Activated CD4-positive, alpha-beta T cell treated with anti-CD3 and anti-CD28 coated beads for 24 hours (primary cell): ENCODE results near the gene EIF1B.
"Not testable (repeated sequence)": the region's sequence is repeated elsewhere in the genome, so short reads cannot be mapped to it uniquely, and the experiment has no call there.

ENCODE experiments used
- DNase-seq, 2 donors: peaks; one replicate each; pipeline ENCODE4 v3.0.0-alpha.2; 2020; ENCODE audit warnings: low read depth in 2 of 2

The EIF1B gene

DNA sequence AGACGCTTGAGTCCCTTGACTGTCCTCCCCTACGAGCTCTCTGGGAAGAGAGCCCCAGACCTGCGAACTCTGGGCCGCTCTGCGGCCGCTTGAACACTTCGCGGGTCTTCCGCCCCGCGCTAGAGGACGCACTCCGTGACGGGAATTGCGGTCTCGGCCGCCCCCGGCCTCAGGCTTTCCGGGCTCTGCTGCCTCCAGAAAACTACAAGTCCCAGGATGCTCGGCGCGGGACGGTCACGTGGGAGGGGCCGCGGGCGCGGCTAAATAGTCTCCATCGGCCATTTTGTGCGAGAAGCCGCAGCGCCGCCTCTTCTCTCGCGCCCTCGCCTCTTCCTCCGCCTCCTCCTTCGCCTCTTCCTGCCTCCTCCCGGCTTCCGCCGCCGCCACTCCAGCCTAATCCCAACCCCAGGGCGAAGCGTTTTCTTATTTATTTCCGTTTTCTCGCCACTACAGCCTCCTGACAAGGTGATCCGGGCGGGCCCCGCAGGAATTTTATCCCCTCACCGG is at the start of gene EIF1B:
Gene EIF1B, plus strand, starts transcription at position 290 of the 507 bp plus-strand sequence. CDS start 235 bp downstream, outside the sequence.
- peak; percentile 97 to 98 for DNase-seq

DNA sequence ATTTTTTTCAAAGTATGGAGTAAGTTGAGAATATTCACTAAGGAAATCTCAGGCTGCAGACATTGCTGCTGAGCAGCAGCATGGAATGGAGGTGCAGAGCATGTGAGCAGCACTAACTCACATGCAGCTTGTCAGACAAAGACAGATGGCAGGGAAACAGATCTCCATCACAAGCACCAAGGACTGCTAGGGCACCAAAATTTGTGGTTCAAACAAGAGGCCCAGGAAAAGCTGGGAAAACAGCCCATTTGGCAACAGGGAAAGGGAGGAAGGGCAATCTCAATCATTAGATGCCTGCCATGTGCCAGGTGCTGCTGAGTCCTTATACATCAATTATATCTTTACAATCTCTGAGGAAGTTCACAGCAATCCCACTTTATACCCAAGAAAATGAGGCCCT is 47.2 kb upstream of the EIF1B start:
- DNase-seq, result no peak

DNA sequence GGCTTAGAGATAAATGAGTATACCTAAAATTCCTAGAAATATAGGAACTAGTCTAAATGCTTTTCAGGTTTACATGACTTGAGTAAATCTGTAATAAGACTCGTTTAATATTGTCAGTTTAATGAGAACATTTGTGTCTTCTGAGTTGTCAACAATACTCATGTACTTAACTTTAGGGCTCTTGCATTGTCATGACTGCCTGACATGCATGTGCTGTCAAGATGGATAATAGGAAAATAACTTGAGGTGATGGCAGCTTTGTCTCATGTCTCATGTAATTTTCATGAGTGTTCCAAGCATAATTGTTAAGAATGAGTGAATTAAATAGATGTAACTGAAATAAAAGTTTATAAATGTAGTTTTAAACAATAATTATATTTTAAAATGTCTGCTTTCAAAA is 45.1 kb upstream of the EIF1B start:
- DNase-seq, result no peak

DNA sequence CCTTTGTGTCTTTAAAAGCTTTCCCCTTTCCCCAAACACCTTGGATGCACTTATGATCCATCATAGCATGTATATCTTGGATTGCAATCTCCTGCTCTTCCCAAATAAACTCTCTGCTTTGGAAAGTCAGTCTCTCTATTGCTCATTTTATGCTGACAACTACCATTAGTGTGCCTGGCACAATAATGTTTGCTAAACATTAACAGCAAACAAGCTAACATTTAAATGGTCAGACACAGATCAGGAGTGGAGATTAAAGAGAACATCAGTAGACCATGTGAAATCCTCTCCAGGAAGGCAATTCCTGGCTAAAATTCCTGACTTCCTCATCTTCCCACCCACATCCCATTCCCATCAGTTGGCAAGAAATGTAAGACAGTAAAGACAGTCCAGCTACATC is 44.3 kb upstream of the EIF1B start:
- no peak for DNase-seq

DNA sequence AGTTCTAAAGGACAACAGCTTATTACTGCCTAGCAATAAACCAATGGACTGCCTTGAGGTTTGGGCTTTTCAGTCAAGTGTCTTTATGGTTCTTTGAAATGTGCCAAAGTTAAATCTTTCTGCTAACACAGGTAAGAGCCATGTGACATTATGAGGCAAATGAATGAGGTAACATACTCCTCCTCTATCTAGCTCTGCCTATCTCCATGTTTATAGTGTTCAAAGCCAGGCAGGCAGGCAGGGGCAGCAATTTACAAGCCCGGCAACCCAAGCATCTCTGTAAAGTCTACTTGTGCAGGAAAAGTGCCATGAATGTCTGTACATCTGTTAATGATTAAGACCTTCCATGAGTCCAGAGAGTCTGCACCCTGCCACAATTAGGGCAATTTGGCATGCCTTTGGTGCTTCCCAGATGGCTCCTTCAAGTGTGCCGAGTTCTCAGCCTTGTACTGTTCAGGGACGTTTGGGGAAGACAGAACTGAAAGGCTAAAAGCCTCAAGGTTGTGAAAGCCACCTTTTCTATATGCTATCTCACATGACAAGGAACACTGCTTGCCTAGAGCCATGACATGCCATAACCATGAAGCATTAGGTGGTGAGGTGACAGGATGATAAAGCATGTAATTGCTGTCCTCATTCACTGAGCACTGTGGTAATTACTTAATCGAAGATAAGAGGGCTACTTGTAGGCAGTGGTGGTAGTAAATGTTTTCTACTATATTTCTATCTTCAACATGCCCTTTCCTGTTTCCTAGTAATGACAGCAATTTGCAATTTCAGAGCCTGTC is 41.4 kb upstream of the EIF1B start:
- DNase-seq, result no peak

DNA sequence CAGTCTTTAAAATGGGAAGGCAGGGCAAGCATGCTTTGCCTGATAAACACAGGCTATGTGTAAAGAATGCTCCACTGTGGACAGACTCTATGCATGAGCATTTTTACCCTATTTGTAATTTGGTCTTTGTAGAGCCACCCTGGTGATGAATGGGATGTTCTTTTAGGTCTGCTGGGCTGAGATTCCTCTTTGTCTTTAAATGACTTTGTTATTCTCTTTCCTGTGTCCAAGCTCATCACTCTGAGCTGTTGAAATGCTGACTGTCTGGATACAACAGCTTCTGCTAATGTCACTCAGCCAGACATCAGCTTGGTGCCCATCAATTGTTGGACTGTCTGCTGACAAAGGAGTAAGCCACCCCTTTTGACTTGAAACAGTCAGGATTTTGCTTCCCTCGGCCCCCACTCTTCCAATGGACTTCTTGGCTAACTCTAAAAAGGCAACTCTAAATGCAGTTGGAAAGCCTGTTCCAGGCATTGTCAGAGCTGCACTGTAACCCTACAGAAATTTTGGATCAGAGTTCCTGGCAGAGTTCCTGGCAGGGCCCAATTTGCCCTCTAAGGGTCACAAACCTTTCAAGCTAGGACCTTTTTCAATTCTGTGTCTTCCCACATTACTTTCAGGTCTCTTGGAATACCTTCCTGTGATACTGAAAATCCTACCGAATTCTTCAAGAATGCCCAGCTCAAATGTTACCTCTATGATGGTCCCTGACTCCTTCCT is 40.5 kb upstream of the EIF1B start:
- DNase-seq, result no peak

DNA sequence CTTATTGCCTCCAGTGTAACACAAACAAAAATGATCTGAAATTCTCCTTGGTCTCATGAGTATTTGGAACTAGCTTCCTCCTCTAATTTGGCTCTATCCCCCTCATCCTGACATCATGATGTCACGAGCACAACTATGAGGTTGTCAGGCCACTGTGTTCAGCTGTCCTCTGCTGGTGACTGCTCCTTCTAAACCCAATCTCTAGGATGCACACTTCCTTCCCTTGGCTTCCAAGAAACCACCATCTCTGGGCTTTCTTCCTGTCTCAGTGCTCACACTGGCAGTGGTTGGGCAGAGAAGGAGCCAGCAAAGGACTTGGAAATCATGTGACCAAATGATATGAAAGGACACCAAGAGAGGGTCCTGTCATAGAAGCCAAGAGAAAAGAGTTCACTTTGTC is 30.7 kb upstream of the EIF1B start:
- DNase-seq, result no peak

DNA sequence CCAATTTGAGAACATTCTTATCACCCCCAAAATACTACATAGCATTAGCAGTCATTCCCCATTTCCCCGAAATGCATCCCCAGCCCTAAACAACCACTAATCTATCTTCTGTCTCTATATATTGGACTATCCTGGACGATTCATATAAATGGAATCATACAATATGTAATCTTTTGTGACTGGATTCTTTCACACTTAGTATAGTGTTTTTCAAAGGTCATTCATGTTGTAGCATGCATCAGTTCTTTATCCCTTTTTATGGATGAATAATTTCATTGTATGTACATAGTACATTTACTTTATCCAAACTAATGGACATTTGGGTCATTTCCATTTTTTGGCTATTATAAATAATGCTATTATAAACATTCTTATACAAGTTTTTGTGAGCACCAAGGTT is 27.5 kb upstream of the EIF1B start:
- DNase-seq, result no peak

DNA sequence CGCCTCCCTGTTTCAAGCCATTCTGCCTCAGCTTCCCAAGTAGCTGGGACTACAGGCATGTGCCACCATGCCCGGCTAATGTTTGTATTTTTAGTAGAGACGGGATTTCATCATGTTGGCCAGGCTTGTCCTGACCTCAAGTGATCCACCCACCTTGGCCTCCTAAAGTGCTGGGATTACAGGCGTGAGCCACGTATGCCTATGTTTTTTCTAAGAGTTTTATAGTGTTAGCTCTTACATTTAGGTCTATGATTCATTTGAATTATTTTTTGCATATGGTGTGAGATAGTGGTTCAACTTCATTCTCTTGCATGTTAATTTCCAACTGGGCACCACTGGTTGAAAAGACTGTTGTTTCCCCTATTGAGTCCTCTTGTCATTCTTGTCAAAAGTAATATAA is 26.4 kb upstream of the EIF1B start:
- DNase-seq, result not testable (repeated sequence)

DNA sequence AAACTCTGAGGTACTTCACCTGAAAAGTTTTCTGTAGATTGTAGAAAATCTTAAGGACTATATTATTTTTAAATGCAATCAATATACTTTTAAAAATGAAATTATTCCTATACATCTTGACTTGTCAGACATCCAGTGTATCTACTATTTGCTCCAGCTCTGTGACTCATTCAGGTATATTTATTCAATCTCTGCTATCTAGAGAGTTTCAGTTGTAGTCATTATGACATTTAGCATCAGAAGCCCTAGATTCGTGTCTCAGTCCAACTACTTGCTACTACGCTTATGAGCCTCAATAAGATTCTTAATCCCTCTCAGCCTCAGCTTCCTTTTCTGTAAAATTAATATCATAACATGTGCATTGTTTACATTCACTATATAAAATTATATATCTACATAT is 22.3 kb upstream of the EIF1B start:
- DNase-seq, result no peak

DNA sequence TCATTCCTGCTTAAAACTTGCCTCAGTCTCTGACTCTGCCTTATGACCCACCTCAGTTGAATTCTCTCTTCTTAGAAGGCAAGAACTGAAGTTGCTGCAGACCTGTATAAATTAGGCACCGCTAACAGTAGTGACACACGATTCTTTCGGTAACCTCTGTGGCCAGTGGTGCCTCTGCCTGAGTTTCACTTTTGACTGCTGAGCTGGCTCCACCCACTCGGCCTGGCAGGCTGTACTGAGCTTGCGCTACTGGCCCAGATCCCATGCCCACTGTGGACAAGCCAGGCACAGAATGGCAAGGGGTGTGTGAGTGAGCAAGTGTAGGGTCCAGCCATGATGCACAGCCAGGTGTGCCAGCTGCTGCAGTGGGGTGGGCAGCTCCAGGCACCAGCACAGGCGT is 19.1 kb upstream of the EIF1B start:
- DNase-seq, result no peak

DNA sequence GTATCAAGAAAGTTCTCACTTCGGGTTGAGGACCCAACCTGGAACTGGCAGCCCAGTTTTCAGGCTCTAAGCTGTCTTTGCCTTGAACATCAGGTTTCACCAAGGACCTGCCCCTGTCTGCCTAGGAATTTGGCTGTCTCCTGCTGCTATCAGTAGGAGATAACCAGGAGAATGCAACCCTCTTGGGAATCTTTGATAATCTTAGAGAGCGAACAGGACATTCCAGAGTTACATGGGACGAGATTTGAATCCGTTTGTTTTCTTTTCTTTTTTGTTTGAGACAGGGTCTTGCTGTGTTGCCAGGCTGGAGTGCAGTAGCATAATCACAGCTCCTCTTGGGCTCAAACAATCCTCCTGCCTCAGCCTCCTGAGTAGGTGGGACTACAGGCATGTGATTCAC is 18.0 kb upstream of the EIF1B start:
- no peak for DNase-seq

DNA sequence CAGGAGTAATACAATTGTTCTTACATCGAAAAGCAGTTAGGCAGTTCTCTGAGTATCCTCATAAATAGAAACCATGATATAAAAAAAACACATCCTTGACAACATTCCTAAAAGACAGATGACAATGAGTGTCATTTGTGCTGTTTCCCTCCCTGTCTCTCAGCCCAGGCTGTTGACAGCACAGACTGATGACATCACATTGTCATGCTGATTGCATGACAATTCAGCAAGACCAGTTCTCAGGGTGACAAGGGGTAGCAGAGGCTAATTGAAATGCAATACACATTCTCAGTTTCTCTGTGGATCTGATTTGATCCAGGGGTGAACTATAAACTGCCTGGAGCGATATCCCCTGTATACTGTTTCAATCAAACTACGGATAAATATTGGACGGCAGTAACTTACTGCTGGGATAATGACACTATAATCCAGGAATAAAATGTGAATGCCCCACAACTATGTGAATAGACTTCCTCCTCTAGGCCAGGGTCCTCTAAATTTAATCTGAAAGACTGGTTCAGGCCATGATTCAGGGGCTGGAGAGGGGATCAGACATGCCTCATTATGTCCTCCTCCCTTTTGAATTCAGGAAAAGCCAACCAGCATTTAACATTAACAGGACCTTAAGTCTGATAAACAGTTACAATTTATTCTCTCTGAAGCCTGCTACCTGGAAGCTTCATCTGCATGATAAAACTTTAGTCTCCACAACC is 16.7 kb upstream of the EIF1B start:
- no peak for DNase-seq

DNA sequence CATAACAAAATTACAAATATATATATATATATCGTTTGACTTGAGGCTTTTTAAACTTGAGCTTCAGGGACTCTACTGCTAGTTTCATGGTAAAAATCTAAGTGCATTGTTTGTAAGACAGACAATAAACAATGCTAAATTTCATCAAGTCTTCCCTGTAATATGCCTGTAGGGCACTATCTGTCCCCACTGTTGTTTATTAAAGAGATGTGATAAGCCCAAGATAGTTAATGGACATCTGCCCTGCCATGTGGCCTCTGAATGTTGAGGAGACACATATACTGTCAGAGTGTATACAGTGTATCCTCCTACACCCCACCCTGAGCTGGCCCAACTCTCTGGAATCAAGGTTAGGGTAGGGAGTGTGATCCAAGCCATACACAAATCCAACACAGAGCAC is 15.1 kb upstream of the EIF1B start:
- DNase-seq, result no peak

DNA sequence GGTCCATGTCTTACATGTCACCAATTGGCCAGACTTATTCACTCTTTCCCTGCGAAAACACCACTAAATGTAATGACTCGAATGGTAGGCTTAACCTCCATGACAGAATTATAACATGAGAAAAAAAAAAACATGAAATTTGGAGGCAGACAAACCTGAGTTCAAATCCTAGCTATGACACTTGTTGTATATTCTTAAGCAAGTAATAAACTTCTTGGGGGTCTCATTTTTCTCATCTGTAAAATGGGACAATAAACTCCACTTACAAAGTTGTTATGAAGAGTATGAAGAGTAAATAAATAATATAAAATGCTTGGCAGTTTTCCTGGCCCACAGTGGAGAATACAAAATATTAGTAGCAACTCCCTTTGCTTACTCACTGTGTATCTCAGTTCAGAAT is 11.4 kb upstream of the EIF1B start:
- no peak for DNase-seq

DNA sequence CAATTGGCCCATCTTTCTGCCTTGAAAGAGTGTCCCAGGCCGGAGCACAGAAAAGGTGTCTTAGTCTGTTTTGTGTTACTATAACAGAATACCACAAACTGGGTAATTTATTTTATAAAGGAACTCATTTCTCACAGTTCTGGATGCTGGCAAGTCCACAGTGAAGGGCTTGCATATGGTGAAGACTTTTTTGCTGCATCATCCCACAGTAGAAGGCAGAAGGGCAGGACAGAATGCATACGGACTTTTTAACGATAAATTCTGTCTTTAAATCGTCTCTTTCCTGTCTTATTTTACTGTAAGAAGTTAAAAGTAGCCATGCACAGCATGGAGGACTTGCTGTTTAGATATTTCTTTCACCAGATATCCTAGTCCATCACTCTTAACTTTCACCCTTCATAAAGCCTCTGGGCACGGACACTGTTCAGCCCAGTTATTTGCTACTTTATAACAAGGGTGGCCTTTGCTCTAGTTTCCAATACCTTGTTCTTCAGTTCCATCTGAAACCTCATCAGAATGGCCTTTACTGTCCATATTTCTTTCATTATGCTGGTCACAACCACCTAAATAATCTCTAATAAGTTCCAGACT is 10.3 kb upstream of the EIF1B start:
- no peak for DNase-seq

DNA sequence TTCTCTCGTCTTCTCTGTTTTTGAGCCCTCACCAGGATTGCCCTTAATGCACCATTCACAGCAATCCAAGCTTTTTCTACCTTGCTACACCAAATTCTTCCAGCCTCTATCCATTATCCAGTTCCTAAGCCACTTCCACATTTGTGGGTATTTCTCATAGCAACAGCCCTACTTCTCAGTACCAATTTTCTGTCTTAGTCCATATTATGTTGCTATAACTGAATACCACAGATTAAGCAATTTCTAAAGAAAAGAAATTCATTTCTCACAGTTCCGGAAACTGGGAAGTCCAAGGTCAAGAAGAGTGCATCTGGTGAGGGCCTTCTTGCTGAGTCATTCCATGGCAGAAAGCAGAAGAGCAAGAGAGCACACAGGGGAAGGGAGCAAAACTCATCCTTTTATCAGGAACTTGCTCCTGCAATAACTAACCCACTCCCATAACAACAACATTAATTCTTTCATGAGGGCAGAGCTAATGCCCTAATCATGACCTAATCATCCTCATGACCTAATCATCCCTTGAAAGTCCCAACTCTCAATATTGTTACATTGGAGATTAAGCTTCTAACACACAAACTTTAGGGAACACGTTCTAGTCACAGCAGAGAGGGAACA is 9.7 kb upstream of the EIF1B start:
- no peak for DNase-seq

DNA sequence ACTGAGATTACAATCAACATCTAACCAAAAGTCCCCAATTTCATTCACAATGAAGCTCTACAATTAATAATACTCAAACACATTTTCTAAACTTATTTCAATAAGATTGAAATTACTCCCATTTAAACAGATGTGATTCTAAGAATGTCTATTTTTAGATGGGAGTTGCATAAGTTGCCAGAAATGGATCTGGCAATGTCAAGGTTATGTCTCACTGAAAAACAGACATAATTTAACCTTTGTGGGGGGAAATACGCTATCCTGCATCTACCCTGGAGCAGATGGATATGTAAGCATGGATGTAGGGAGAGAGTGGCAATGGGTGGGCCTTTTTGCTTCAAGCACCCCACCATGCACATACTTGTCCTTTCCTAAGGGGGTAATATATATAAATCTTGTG is 6.7 kb upstream of the EIF1B start:
- DNase-seq, result no peak

DNA sequence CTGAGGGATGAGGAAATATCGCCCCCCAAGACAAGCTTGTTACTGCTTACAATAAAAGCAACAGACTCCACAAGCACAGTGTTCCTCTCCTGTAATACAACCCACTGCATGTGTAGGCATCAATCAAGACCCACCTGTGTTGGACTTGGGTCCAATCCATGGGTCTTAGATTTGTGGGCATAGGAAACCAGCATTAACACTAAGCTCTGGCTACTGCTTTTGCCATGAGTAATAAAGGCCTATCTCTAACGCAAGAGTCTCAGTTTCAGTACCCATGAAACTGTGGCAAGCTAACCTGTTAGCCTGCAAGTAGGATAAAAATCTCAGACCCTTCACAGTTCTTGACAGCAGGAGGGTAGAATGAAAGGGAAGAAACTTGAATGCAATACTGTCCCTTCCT is 5.2 kb upstream of the EIF1B start:
- no peak for DNase-seq

DNA sequence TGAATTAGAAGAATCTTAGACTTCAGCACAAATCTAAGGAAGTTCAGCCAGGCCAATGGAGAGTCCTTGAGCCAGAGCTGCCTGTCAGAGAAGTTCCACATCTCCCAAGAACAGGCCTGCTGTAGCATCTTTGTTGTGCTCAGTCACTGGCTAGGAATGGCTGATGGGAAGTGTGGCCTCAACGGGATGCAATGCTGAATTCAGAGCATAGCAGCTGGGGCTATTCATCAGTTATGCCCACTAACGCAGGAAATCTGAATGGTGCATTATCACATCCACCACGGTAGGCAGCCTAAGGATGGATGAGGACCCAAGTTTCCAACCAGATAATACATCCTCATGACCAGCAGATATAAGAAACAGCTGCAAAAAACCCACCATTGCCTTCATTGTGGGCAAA is 3.2 kb upstream of the EIF1B start:
- no peak for DNase-seq

DNA sequence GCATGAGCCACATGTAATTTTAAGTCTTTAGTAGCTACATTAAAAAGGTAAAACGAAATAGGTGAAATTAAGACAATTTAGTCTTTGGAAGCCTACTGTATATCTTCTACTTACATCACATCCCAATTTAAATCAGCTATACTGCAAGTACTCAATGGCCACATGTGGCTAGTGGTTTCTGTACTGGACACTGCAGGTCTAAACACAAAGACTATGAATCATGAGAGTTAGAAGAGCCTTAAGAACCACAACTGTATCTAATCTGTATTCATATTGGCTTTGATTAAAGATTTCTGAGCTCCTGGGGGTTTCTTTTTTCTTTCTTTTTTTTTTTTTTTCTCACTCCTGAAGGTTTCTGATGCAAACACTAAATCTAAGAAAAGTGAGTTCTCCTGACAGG is 2.3 kb upstream of the EIF1B start:
- no peak for DNase-seq
